NCI-H2107 (cell line): ENCODE results near the gene CRLF1.
"Not testable (repeated sequence)": the region's sequence is repeated elsewhere in the genome, so short reads cannot be mapped to it uniquely, and the experiment has no call there.

Experiments
- DNase-seq: peaks from one replicate; lab custom pipeline; 2025; lab: John Stamatoyannopoulos, UW

CRLF1 gene

DNA sequence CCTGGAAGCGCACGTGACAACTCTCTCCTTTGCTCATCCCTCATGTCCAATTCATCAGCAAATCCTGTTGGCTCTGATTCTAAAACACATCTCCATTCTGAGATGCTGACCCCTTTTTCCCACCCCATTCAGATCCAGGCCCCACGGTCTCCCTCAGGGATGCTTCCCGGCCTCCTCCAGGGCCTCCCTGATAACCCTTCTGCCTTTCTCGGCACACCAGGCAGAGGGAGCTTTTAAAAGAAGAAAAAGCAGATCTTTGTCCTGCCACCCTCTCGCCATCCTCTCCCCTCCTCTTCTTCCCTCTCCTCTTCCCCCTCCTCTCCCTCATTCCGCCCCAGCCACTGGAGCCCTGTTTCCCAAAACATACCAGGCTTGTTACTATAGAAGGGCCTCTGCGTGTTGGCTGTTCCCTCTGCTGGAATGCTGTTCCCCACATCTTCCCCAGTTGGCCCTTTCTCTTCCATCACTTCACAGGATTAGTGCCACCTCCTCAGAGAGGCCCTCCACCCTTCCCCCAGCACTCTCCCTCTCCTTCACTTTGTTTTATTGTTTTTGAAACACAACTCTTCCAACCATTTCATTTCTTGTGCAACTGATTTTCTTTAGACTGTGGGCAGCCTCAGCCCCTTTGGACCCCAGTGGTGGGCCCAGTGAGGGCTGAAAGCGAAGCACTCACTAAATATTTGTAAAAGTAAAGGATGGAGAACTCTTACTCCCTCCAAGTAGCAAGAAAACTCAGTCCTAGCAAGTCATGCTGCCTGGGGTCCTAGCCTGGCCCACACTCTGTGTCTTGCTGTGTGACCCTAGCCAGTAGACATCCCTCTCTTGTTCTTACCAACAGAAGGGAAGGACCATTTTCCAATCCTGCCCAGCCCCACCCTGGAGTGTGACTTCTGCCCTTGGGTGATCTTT lies 2.5 kb upstream of the CRLF1 start:
- DNase-seq, result no peak

DNA sequence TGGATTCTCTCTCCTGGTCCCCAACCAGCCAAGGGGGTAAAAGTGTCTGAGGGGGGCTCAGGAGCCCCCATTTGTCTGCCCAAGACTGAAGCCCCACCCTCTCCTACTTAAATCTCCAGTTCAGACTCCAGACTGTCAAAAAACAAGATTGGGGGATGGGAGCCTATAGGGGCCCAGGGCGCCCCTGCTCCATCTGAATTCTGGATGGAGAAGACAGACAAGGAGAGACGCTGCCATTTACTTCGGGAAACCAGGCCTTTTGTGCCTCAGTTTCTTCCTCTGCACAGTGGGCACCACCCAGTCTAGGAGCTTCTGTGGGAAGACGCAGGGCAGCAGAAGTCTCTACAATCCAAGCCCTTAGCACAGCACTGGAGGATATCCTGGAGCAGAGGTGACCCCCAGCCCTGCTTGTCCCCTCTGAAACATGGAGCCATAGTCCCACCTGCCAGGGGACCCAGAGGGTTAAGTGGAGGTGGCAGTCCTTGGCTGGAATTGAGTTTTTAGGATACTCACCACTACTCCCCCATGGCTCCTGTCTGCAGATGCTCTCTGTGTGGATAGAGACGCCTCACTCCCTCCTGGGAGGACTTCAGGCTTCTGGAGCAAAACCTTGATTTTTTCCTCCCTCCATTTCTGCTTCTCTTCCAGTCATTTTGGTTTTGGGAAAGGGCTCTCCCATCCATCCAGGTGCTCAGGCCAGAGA lies 1.7 kb upstream of the CRLF1 start:
- no peak for DNase-seq

DNA sequence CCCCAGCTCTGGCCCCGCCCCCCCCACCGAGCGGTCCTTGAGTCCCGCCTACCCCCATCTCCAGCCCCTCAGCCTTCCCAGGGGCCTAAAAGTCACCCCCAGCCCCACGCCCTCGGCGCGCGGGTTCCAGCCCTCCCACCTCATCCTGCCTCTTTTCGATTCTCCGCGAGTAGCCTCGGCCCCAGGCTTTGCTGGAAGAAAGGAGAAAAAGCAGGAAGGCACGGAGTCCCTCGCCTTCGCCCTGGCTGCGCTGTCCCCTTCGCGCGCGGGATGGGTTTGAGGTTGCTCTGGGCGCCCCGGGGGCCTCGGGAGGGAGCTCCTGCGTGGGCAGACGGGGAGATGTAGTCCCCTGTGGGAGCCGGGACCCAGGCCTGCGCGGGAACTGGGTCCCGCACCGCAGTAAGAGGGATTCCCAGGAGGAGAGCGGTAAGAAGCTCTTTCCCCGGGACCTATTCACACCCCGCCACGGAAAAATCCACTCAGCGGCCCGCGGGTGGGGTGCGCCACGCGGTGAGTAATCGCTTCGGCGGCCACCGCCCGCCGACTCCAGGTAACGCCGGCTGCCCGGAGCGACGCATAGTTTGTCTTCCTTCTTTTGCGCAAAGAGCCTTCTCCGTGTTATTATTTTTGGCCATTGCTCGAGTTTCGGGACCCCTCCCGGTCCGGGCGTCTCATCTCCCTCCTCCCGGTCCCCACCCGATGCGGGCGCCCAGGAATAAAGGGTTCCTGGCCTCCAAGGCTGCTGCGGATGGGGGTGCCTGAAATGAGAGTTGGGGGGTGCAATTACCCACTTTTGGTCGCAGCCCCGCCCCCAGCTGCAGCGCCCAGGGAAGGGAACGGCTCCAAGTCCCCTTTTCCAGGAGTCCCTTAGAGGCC lies 865 bp upstream of the CRLF1 start:
- no peak for DNase-seq

DNA sequence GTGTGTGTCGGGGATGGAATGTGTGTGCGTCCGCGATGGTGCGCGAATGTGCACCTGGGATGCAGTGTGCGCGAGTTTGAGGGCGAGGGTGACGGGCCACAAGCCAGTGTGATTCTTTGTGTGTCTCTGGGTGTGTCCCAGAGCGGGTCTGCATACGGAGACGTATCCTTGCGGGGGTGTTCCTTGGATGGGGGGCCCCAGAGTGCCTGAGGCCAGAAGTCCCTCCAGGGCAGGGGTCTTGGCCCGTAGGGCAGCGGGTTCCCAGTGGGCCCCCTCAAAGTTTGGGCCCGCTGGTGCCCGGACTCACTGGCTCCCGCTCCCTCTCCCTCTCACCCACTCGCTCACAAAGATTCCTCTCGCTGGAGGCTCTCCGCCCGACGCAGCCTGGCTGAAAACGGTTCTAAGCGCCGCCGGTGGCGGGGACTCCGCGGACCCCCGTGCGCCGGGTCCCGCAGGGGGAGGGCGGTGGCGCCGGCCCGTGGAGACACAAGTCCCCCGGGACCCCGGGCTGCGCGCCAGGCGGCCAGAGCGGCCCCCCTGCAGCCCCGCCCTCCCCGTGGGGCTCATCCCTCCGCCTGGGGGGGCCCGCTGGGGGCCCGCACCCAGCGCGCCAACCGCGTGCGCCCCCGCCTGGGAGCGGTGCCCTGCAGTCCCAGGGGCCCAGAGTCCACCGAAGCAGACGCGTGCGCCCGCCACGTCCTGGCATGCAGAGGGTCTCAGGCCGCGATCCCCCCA lies 886 bp downstream of the CRLF1 start:
- DNase-seq, result no peak

DNA sequence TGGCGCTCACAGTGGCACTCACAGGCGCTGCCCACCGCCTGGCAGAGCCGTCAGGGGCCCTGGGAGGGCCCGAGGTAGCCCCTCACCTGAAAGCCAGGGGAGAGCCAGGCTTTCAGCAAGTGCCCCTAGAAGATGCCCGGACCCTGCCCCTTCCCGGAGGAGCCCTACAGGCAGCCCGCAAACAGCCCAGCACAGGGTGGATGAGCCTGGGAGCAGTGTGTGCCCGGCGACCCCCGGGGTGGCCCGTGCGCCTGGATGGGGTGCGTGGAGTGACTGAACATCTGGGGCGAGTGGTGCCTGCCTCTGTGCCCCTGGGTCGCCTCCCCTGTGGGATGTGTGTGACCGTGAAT lies 1.4 kb downstream of the CRLF1 start:
- no peak for DNase-seq

DNA sequence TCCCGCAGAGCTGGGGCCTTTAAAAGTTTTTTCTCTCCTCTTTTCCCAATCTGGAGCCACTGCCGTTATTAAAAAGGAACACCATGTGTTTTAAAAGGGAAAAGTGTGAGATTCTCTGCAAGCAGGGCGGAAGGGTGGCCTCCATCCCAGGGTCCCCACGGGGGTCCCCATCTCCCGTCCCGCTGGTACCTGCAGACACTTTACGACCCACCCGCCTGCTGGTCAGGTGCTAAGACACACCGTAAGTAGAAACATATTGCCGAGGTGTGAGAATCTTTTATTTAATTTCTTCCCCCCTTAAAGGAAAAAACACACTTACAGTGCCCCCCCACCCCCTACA lies 1.8 kb downstream of the CRLF1 start:
- DNase-seq, result no peak

DNA sequence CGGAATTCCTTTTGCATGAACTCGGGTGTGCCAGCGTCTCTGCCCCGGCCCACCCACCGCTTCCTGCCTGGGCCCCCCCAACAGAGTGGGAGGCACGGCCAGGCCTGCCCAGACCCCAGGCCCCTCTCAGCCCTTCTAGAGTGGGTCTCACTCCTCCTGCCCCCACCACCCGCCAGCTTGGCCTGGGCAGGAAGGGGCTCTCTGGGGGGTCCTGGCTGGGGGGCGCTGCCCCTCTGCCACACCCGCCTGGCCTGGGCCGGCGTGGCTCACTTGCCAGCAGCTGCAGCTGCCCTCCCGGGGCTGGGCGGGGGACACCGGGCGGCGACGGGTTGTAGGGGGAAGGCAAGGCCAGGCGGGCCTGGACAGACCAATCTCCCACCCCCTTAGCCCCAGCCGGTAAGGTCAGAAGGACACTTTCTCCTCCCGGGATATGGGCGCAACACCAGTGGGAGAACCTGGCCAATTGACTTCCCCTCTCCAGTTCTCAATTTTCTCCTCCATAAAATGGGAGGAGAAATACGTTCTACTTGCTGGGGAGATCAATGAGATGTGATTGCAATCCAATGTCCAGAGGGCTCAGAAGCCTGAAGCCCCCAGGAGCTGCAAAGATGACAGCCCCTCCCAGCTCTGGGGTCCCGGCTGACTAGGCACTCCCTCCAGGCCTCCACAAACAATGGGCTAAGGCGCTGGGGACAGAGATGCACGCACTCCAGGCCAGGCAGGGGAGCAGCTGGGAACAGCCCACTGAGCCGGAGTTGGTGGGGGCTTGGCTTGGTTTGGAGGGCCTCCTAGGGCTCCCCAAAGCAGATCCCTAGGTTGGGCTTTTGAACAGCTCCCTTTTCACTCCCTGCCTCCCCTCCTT lies 2.4 kb downstream of the CRLF1 start:
- DNase-seq, result no peak

DNA sequence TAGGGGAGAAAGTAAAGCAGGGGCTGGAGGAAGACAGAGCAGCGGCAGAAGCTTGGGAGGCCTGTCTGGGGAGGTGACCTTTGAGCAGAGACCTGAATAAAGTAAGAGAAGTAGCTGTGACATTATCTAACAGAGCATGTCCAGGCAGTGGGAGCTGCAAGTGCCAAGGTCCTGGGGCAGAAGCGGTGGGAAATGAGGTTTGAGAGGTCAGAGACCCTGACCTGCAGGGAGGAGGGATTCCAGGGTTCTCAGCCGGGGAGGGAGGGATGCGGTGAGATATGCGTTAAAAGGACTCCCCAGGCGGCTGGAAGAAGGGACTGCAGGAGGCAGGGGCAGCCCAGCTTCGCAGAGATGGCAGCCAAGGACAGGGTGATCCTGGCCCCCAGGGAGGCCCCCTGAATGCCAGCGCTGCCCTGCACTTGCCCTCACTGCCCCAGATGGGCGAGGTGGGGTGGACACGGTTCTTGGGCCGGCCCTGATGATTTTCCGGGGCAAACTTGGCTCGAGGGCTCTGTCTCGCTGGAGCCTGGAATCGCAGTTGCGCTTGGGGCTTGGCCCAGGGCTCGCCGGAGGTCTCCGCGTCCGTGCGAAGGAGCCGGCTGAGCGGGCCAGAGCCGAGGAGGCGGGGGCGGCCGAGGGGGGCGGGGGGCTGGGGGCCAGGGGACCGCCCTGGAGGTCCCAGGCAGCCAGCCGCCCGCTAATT lies 3.2 kb downstream of the CRLF1 start:
- DNase-seq, result no peak

DNA sequence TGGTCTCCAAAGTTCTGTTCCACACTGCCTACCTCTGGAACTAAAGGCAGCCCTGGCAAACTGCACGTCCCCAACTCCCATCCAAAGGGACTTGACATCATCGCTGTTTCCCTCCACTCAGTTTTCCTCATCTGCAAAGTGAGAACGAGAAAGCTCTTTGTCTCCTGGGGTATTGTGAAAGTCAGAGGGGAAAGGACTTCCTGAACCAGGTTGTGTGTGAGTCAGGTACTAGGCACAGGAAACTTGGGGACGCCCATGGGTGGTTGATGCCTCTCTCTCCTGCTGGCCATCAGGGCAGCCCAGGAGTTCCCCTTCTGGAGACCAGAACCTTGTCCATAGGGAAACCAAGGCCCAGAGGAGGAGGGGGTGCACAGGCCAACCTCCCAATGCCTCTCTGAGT lies 4.7 kb downstream of the CRLF1 start:
- DNase-seq, result no peak

DNA sequence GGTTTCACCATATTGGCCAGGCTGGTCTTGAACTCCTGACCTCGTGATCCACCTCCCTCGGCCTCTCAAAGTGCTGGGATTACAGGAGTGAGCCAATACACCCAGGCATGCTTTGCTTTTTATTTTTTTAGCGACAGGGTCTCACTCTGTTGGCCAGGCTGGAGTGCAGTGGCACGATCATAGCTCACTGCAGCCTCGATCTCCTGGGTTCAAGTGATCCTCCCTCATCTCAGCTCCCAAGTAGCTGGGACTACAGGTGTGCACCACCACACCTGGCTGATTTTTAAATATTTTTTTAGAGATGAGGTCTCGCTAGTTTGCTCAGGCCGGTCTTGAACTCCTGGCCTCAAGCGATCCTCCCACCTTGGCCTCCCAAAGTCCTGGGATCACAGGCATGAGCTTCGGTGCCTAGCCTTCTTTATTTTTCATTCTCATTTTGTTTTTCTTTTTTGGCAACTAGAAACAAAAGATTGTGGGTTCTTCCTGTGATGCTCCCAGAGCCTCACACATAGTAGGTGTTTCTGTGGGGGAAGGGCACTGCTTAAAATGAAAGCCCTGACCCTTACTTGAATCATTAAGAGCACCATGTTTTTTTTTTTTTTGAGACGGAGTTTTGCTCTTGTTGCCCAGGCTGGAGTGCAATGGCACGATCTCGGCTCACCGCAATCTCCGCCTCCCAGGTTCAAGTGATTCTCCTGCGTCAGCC lies 5.8 kb downstream of the CRLF1 start:
- DNase-seq, result not testable (repeated sequence)

DNA sequence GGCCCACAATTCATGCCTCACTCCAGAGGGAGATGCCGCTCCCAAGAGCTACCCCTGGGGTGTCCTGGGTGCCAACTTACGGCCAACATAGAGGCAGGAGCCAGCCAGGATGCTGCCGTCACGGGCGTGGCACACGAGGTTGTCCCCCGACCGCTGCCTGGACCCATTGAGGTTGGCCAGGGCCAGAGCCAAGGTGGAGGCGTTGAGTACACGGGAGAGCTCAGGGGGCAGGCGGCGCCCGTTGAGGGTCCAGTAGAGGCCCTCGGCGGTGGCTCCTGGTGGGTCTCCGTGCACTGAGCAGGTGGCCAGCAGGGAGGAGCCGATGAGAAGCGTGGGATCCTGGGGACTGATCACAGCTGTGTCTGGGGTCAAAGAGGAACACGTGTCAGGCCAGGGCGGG lies 7.1 kb downstream of the CRLF1 start:
- no peak for DNase-seq

DNA sequence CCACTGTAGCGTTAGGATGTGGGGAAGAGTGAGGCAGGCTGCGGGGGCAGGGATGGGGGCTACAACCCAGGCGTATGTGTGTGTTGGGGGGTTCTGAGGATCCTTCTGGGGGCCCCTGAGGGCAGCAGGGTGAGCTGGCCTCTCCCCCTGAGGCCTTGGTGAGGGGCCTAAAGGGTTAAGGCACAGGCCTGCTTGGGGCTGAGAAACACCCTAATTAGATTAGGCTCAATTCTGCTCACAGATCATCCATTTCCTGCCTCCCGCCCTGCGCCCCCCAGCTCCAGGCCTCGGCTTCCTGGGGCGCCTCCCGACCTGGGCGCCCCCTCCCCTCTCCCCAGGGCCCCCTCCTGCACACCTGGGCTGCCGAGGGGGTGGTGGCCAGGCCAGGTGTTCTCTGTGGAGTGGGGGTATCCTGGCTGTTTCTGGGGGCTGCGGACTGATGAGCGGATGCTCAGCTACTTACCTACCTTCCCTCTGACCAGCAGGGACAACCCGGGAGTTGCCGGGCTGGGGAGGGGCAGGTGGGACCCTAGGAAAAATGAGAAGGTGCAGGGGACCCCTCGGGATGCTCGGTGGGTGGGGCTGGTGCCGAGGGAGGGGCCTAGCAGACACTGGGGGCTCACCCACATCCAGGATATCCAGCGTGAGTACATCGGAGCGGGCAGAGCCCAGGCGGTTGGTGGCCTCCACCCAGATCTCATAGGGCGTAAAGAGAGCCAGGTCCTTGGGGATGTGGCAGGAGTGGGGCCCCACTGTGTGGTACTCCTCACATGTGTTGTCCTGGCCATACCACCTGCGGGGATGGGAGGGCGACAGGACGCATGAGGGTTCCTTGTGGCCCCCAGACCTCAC lies 8.6 kb downstream of the CRLF1 start:
- DNase-seq, result no peak

DNA sequence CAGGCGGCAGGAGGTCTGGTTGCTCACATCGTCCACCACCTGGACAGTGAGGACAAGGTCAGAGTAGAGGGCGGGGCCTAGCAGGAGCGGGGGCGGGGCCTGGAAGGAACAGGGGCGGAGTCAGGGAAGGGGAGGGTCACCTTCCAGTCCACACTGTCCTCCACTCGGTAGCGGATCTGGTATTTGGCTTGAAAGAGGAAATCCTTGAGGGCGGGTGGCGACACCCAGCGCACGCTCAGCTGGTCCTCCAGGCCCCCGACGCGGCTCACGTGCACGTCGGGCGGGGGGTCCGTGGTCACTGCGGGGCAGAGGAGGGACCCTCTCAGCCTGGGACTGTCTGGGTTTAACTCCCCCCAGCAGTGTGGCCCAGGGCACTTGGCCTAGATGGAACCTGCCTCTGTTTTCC lies 9.8 kb downstream of the CRLF1 start:
- DNase-seq, result no peak

DNA sequence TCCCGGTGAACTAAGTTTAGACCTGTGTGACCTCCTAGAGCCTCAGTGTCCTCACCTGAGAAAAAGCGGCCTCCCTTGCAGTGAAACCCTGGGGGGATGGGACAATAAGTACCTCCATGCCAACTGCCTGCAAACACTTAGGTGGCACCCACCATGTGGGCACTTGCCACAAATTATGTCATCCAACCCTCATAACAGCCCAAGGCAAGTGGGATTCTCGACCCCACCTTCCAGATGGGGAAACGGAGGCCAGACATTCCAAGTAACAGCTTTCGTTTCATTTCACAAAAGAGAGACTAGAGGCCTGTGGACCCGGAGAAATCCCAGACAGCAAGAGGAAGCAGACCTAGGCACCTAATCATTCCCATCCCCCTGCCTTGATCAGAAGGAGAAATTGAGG lies 11.1 kb downstream of the CRLF1 start:
- DNase-seq, result no peak

DNA sequence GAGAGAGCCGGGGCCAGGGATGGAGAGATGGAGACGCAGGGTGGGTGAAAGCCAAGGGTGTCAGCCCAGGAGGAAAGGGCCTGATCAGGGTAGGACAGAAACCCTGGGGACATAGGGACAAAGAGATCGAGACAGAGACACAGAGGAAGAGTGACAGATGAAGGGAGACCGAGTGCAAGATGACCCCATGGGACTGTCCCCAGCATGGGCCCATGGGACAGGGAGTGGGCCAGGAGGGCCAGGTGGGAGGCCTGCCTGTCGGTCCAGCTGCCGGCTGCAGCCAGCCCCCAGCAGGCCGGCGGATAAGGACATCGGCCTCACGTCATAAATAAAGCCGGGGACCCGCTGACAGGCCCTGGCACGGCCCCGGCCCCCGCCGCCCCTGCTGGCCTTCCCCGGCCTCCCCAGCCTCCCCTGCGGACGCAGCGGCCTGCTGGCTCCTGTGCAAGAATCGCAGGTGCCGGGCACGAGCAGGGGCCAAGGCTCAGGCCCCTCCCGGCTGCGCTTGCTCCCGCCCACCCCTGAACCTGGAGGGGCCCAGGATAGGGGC lies 11.7 kb downstream of the CRLF1 start:
- no peak for DNase-seq

DNA sequence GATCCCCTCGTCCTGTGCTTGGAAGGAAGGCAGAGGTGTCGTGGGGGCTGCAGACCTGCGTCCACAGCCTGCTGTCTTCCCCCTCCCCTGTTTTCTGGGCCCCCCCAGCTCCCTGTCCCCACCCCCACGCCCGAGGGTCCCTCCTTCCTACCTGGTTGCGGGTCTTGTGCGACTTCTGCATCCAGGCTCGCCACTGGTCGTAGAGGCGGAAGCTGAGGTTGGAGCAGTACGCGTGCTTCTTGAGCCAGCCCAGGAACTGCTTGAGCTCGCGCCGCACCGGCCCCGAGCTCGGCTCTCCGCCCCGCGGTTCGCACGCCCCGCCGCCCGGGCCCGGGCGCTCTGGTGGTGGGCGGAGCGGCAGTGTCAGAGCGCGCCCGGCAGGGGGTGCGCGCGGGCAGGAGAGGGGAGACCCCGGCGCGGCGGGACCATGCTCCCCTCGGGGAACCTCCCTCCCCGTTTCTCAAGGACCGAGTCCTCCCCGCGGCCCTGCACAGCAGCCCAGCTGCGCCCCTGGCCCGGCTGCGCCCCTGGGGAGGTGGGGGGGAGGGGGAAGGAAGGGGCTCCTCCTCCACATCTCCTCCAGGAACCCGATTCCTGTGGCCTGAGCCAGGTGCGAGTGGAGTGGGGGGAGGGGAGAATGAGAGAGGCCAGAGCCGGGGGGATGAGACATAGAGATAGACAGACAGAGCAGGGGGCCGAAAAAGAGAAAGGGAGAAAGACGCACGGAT lies 12.3 kb downstream of the CRLF1 start:
- DNase-seq, result no peak

DNA sequence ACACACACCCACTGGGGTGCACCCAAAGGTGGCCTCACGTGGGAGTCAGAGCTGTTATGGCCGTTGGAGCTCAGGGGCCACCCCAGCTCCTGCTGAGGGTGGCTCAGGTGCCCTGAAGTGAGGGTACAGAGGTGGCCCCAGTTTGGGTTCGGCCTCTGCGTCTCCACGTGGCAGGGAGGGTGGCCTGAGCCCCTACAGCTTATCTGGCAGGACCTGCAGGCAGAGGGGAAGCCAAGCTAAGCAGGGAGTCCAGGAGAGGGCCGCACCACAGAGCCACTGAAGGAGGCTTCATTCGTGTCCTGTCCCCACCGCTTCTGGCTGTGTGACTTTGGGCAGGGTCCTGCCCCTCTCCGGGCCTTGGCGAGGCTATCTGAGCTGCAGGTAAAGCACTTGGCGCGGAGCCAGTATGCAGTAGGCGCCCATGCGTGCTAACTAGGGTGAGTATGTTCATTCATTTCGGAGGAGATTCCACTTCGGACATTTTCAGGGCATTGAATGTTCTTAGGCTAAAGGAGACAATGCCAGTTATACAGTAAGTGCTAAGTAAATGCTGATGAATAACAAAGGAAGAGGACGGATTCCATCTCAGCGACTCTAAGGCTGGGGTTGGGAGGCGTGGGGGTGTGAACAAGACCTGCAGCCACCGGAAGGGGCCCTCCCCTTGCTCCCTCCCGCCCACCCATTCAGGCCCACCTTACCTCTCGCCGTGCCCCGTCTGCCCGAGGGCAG lies 13.1 kb downstream of the CRLF1 start:
- DNase-seq, result no peak
